Karpas-422 (cell line): Measurements from ENCODE around the gene LDAF1. TPM values are rescaled to one million over a fixed set of nuclear protein-coding genes. Genes with fewer than 3 reads are reported as not detected.

ENCODE experiments used
- DNase-seq: peaks from one replicate; pipeline ENCODE4 v3.0.0-alpha.2; 2015
- H2AFZ ChIP-seq: fragments of 200-600 bp; sonication (generic); 2 replicates; pipeline ENCODE4 v1.6.1; 2014; ENCODE audit warnings: antibody characterized with exemption, low read length, mixed read lengths
- H3K27ac ChIP-seq: fragments of 200-600 bp; sonication (generic); 2 replicates; pipeline ENCODE4 v1.5.1; 2014; ENCODE audit warnings: mild to moderate bottlenecking, low read length, moderate library complexity
- H3K27me3 ChIP-seq: fragments of 200-600 bp; sonication (generic); 2 replicates; pipeline ENCODE4 v1.6.1; 2014; ENCODE audit warnings: low read length, mixed read lengths
- H3K36me3 ChIP-seq: fragments of 200-600 bp; sonication (generic); 2 replicates; pipeline ENCODE4 v1.6.1; 2014; ENCODE audit warnings: low read length, mixed read lengths; ENCODE audit not compliant: insufficient read depth
- H3K4me1 ChIP-seq: fragments of 200-600 bp; sonication (generic); 2 replicates; pipeline ENCODE4 v1.6.1; 2014; ENCODE audit warnings: mild to moderate bottlenecking, low read length, mixed read lengths
- H3K4me2 ChIP-seq: fragments of 200-600 bp; sonication (generic); 2 replicates; pipeline ENCODE4 v1.6.1; 2014; ENCODE audit warnings: low read length, low read depth, mild to moderate bottlenecking; ENCODE audit not compliant: poor library complexity, severe bottlenecking
- H3K4me3 ChIP-seq: fragments of 200-600 bp; sonication (generic); 2 replicates; pipeline ENCODE4 v1.5.1; 2014; ENCODE audit warnings: mild to moderate bottlenecking, antibody characterized with exemption, low read length, mixed read lengths
- H3K79me2 ChIP-seq: fragments of 200-600 bp; sonication (generic); 2 replicates; pipeline ENCODE4 v1.6.1; 2014; ENCODE audit warnings: mild to moderate bottlenecking, low read length, mixed read lengths
- H3K9ac ChIP-seq: fragments of 200-600 bp; sonication (generic); 2 replicates; pipeline ENCODE4 v1.6.0; 2014; ENCODE audit warnings: low read length
- H3K9me2 ChIP-seq: fragments of 200-600 bp; sonication (generic), shearing (Covaris generic); replicated peaks from 2 replicates; pipeline ENCODE4 v1.6.0; 2014; ENCODE audit warnings: mild to moderate bottlenecking, low read length, moderate library complexity; ENCODE audit not compliant: insufficient read depth
- H3K9me3 ChIP-seq: fragments of 300-700, 200-600 bp; sonication (generic); 2 replicates; pipeline ENCODE4 v1.6.1; 2014; ENCODE audit warnings: low read length, mixed read lengths
- H4K20me1 ChIP-seq: fragments of 200-600 bp; sonication (generic); 2 replicates; pipeline ENCODE4 v1.6.1; 2014; ENCODE audit warnings: mild to moderate bottlenecking, antibody characterized with exemption, low read length, low read depth; ENCODE audit not compliant: insufficient read depth
- total RNA-seq: library from RNA; depleted of rRNA; stranded (reverse); fragments of >200 nt; shearing (Covaris generic); gene quantifications from 2 replicates; pipeline ENCODE4 v1.2.3, GENCODE V29; 2014; ENCODE audit warnings: low replicate concordance

Gene LDAF1
- total RNA-seq, 1 experiment from 2014 or later = 48.3 TPM

- H3K9me3 ChIP-seq = no peaks in the 10 kb centered on the region
- H3K4me3 ChIP-seq = no peak overlapping the region
- H3K79me2 ChIP-seq = no peaks in the 10 kb centered on the region
- H3K9me2 ChIP-seq = no peaks in the 10 kb centered on the region
- no peak overlapping the region for H2AFZ ChIP-seq
- no peaks in the 10 kb centered on the region for H3K27me3 ChIP-seq
- H3K36me3 ChIP-seq = no peaks in the 10 kb centered on the region
- H3K4me1 ChIP-seq = no peaks in the 10 kb centered on the region
- no peak for DNase-seq
- no peak overlapping the region for H3K4me2 ChIP-seq
- H3K9ac ChIP-seq = no peak overlapping the region
- no peaks in the 10 kb centered on the region for H4K20me1 ChIP-seq
- H3K27ac ChIP-seq = no peak overlapping the region
These were observed 50.2 kb downstream of the LDAF1 start for GRCh38 chr16:21208446-21209230.

GRCh38 chr16:21211486-21211885 lies 53.0 kb downstream of the LDAF1 start, which contains the start of gene ZP2:
Gene ZP2 (minus strand): TSS chr16:21211574. CDS start chr16:21211547, 27 bp downstream.
- H3K4me1 ChIP-seq = no peaks in the 10 kb centered on the region
- H3K27me3 ChIP-seq = no peaks in the 10 kb centered on the region
- no peaks in the 10 kb centered on the region for H3K9me3 ChIP-seq
- no peak within 1 kb of the TSS for H3K27ac ChIP-seq
- no peaks in the 10 kb centered on the region for H3K79me2 ChIP-seq
- no peaks in the 10 kb centered on the region for H4K20me1 ChIP-seq
- H3K4me3 ChIP-seq = no peak within 1 kb of the TSS
- no peaks in the 10 kb centered on the region for H3K36me3 ChIP-seq
- no peak within 1 kb of the TSS for H3K9ac ChIP-seq
- no peaks in the 10 kb centered on the region for H3K9me2 ChIP-seq
- H2AFZ ChIP-seq = no peak within 1 kb of the TSS
- DNase-seq = no peak
- no peak within 1 kb of the TSS for H3K4me2 ChIP-seq

GRCh38 chr16:21214086-21214485 lies 55.6 kb downstream of the LDAF1 start:
- DNase-seq = no peak
- H3K4me3 ChIP-seq = no peak overlapping the region
- H3K4me2 ChIP-seq = no peak overlapping the region
- no peak overlapping the region for H3K27ac ChIP-seq
- no peaks in the 10 kb centered on the region for H3K9me3 ChIP-seq
- H3K79me2 ChIP-seq = no peaks in the 10 kb centered on the region
- H3K27me3 ChIP-seq = no peaks in the 10 kb centered on the region
- H3K4me1 ChIP-seq = no peaks in the 10 kb centered on the region
- H4K20me1 ChIP-seq = no peaks in the 10 kb centered on the region
- H3K36me3 ChIP-seq = no peaks in the 10 kb centered on the region
- no peaks in the 10 kb centered on the region for H3K9me2 ChIP-seq
- no peak overlapping the region for H2AFZ ChIP-seq
- H3K9ac ChIP-seq = no peak overlapping the region

- H3K4me3 ChIP-seq = no peak overlapping the region
- no peak overlapping the region for H3K9ac ChIP-seq
- H2AFZ ChIP-seq = no peak overlapping the region
- H3K9me2 ChIP-seq = no peaks in the 10 kb centered on the region
- no peaks in the 10 kb centered on the region for H3K9me3 ChIP-seq
- no peaks in the 10 kb centered on the region for H3K79me2 ChIP-seq
- no peaks in the 10 kb centered on the region for H3K36me3 ChIP-seq
- no peaks in the 10 kb centered on the region for H4K20me1 ChIP-seq
- no peaks in the 10 kb centered on the region for H3K27me3 ChIP-seq
- DNase-seq = no peak
- no peak overlapping the region for H3K27ac ChIP-seq
- H3K4me2 ChIP-seq = no peak overlapping the region
- peaks cover 3% of the 10 kb centered on the region; the same call in 1 of the 2 replicates for H3K4me1 ChIP-seq
These were observed 58.6 kb downstream of the LDAF1 start for GRCh38 chr16:21217121-21217520.

GRCh38 chr16:21218153-21218552 lies 59.7 kb downstream of the LDAF1 start:
- no peak overlapping the region for H3K27ac ChIP-seq
- H2AFZ ChIP-seq = no peak overlapping the region
- no peaks in the 10 kb centered on the region for H3K36me3 ChIP-seq
- DNase-seq = no peak
- H3K9me2 ChIP-seq = no peaks in the 10 kb centered on the region
- no peaks in the 10 kb centered on the region for H4K20me1 ChIP-seq
- H3K9me3 ChIP-seq = no peaks in the 10 kb centered on the region
- no peaks in the 10 kb centered on the region for H3K79me2 ChIP-seq
- no peak overlapping the region for H3K4me3 ChIP-seq
- no peaks in the 10 kb centered on the region for H3K27me3 ChIP-seq
- no peak overlapping the region for H3K4me2 ChIP-seq
- H3K9ac ChIP-seq = no peak overlapping the region
- H3K4me1 ChIP-seq = peaks cover 12% of the 10 kb centered on the region

GRCh38 chr16:21219551-21219950 lies 61.1 kb downstream of the LDAF1 start:
- no peak overlapping the region for H3K27ac ChIP-seq
- no peaks in the 10 kb centered on the region for H4K20me1 ChIP-seq
- no peaks in the 10 kb centered on the region for H3K79me2 ChIP-seq
- no peak overlapping the region for H3K4me3 ChIP-seq
- H3K9ac ChIP-seq = no peak overlapping the region
- no peak overlapping the region for H2AFZ ChIP-seq
- H3K27me3 ChIP-seq = no peaks in the 10 kb centered on the region
- no peak for DNase-seq
- H3K4me1 ChIP-seq = peaks cover 19% of the 10 kb centered on the region
- no peaks in the 10 kb centered on the region for H3K9me2 ChIP-seq
- H3K9me3 ChIP-seq = no peaks in the 10 kb centered on the region
- no peak overlapping the region for H3K4me2 ChIP-seq
- no peaks in the 10 kb centered on the region for H3K36me3 ChIP-seq

GRCh38 chr16:21222495-21223337 lies 64.2 kb downstream of the LDAF1 start:
- DNase-seq = no peak
- no peaks in the 10 kb centered on the region for H4K20me1 ChIP-seq
- no peak overlapping the region for H2AFZ ChIP-seq
- H3K9me2 ChIP-seq = no peaks in the 10 kb centered on the region
- peaks cover 28% of the 10 kb centered on the region for H3K4me1 ChIP-seq
- no peaks in the 10 kb centered on the region for H3K36me3 ChIP-seq
- H3K27ac ChIP-seq = no peak overlapping the region
- H3K4me3 ChIP-seq = no peak overlapping the region
- no peak overlapping the region for H3K9ac ChIP-seq
- H3K4me2 ChIP-seq = no peak overlapping the region
- no peaks in the 10 kb centered on the region for H3K9me3 ChIP-seq
- H3K79me2 ChIP-seq = no peaks in the 10 kb centered on the region
- H3K27me3 ChIP-seq = no peaks in the 10 kb centered on the region

GRCh38 chr16:21223787-21224186 lies 65.3 kb downstream of the LDAF1 start:
- H3K9me3 ChIP-seq = no peaks in the 10 kb centered on the region
- H3K36me3 ChIP-seq = no peaks in the 10 kb centered on the region
- no peaks in the 10 kb centered on the region for H3K9me2 ChIP-seq
- no peak overlapping the region for H2AFZ ChIP-seq
- DNase-seq = no peak
- H3K27ac ChIP-seq = no peak overlapping the region
- H4K20me1 ChIP-seq = no peaks in the 10 kb centered on the region
- no peak overlapping the region for H3K4me3 ChIP-seq
- no peaks in the 10 kb centered on the region for H3K79me2 ChIP-seq
- peak overlapping the region; percentile 11 for H3K4me2 ChIP-seq
- peaks cover 28% of the 10 kb centered on the region for H3K4me1 ChIP-seq
- no peak overlapping the region for H3K9ac ChIP-seq
- no peaks in the 10 kb centered on the region for H3K27me3 ChIP-seq
